Keratinocyte (primary cell): ENCODE measurements around the gene LCOR. TPM values are rescaled to one million over a fixed set of nuclear protein-coding genes. Genes with fewer than 3 reads are reported as not detected.

Source experiments
- DNase-seq: peaks from one replicate; pipeline ENCODE4 v3.0.0-alpha.2; 2011; ENCODE audit warnings: low read depth, missing footprints, low spot score
- FAIRE-seq: peaks from 2 replicates; lab custom pipeline; 2011; peaks lifted over from hg19 to GRCh38; lab: Jason Lieb, UNC
- H2AFZ ChIP-seq: 2 replicates; pipeline ENCODE4 v1.6.0; 2012; ENCODE audit warnings: low read length, control low read depth, inconsistent platforms; ENCODE audit not compliant: control insufficient read depth
- H3K27ac ChIP-seq: 2 replicates; pipeline ENCODE4 v1.5.1; 2011; ENCODE audit warnings: low read length; ENCODE audit not compliant: control insufficient read depth, insufficient read depth
- H3K27me3 ChIP-seq: 3 replicates; pipeline ENCODE4 v1.6.0; 2011; ENCODE audit warnings: low read length; ENCODE audit not compliant: control insufficient read depth, insufficient read depth; ENCODE audit errors: extremely low read depth
- H3K36me3 ChIP-seq, 2 experiments: 2 replicates in 1 of 2; 3 replicates in 1 of 2; pipeline ENCODE4 v1.5.1; 2011; ENCODE audit warnings: low read length in 2 of 2, mild to moderate bottlenecking in 1 of 2; ENCODE audit not compliant: control insufficient read depth in 2 of 2, insufficient read depth in 2 of 2; ENCODE audit errors: extremely low read depth in 1 of 2
- H3K4me1 ChIP-seq: 3 replicates; pipeline ENCODE4 v1.5.1; 2011; ENCODE audit warnings: low read length; ENCODE audit not compliant: control insufficient read depth, insufficient read depth; ENCODE audit errors: extremely low read depth
- H3K4me2 ChIP-seq: 3 replicates; pipeline ENCODE4 v1.6.0; 2011; ENCODE audit warnings: low read depth, low read length; ENCODE audit not compliant: control insufficient read depth, insufficient read depth; ENCODE audit errors: extremely low read depth
- H3K4me3 ChIP-seq, 3 experiments: fragments of 200-600 bp in 1 of 3; sonication (generic) in 1 of 3; 2 replicates in 2 of 3; 3 replicates in 1 of 3; pipeline ENCODE4 v1.5.1; 2011 to 2016; ENCODE audit warnings: low read length in 3 of 3, mild to moderate bottlenecking in 3 of 3, control low read depth in 2 of 3, inconsistent platforms in 1 of 3, low read depth in 1 of 3, mixed read lengths in 1 of 3, mixed run types in 1 of 3, moderate library complexity in 1 of 3; ENCODE audit not compliant: control insufficient read depth in 2 of 3, insufficient read depth in 2 of 3; ENCODE audit errors: extremely low read depth in 1 of 3
- H3K79me2 ChIP-seq: 2 replicates; pipeline ENCODE4 v1.6.0; 2012; ENCODE audit warnings: low read length; ENCODE audit not compliant: control insufficient read depth, insufficient read depth
- H3K9ac ChIP-seq: 3 replicates; pipeline ENCODE4 v1.6.0; 2011; ENCODE audit warnings: low read length; ENCODE audit not compliant: control insufficient read depth, insufficient read depth; ENCODE audit errors: extremely low read depth
- H3K9me1 ChIP-seq: 3 replicates; pipeline ENCODE4 v1.6.0; 2011; ENCODE audit warnings: low read length; ENCODE audit not compliant: control insufficient read depth, insufficient read depth; ENCODE audit errors: extremely low read depth
- H3K9me3 ChIP-seq: 2 replicates; pipeline ENCODE4 v1.5.1; 2012; ENCODE audit warnings: low read depth, low read length; ENCODE audit not compliant: control insufficient read depth
- H4K20me1 ChIP-seq: 3 replicates; pipeline ENCODE4 v1.6.0; 2011; ENCODE audit warnings: low read length; ENCODE audit not compliant: control insufficient read depth, insufficient read depth; ENCODE audit errors: extremely low read depth
- EZH2 ChIP-seq: IDR thresholded peaks from one replicate; pipeline ENCODE4 v1.6.1; 2012; ENCODE audit warnings: inconsistent platforms, mild to moderate bottlenecking, low read length, moderate library complexity
- dilution Hi-C: fragments of 300-500 bp; cut with MboI; formaldehyde crosslinking; loops from one replicate; pipeline ENCODE4 v1.7.0; 2020; ENCODE audit warnings: low sequenced_read_pairs; ENCODE audit not compliant: extremely low pct_ligation_motif_present
- polyA plus RNA-seq, 5 experiments: library from polyadenylated mRNA; depleted of rRNA in 3 of 5; stranded (reverse) in 3 of 5; stranded (forward) in 1 of 5; unstranded in 1 of 5; fragments of >200 nt; gene quantifications; 1 replicate in 1 of 5; 2 replicates in 3 of 5; 3 replicates in 1 of 5; pipeline versions ENCODE4 v1.2.1 to v1.2.3, GENCODE V29; 2011 to 2012; ENCODE audit warnings: missing spikeins in 2 of 5, low read depth in 1 of 5, low replicate concordance in 1 of 5
- TF ChIP-seq, protein P1 (sequence below), 3 experiments: IDR thresholded peaks in 1 of 3; conservative IDR thresholded peaks in 1 of 3; optimal IDR thresholded peaks in 1 of 3; 2 replicates in 2 of 3; 3 replicates in 1 of 3; pipeline versions ENCODE3 to v1.5.1; 2011; ENCODE audit warnings: low read length in 3 of 3, mild to moderate bottlenecking in 3 of 3, moderate library complexity in 2 of 3, control low read depth in 1 of 3, inconsistent platforms in 1 of 3; ENCODE audit not compliant: insufficient read depth in 2 of 3; ENCODE audit errors: extremely low read depth in 1 of 3

The LCOR gene
- polyA plus RNA-seq, 1 donor (not counting 4 experiments of a cell fraction or from before 2014, with no cell fraction given): 11.4 TPM

DNA sequence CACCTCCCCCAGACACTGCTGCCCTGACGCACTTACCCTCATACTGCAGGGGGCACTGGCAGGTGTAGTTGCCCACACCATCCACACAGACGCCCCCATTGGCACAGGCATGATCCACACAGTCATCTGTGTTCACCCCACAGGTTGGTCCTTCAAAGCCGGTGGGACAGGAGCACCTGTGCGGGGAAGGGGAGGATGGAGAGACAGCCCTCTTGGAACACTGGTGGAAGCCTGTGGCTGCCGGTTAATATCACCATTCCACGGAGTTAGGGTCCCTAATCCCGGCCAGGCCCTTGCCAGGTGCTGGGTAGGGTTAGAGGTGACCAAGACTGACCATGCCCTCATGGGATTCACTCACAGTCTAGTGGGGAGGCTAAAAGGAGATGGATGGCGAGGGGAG, 181.9 kb downstream of the LCOR start:
- Histone ChIP-seq H3K4me1 (no peaks in the 10 kb centered on the region), H4K20me1 (no peaks in the 10 kb centered on the region), H3K4me3 (no peak overlapping the region), H3K9ac (no peak overlapping the region), H3K4me2 (no peak overlapping the region), H3K36me3 (no peaks in the 10 kb centered on the region), H2AFZ (no peak overlapping the region), H3K79me2 (no peaks in the 10 kb centered on the region), H3K9me3 (no peaks in the 10 kb centered on the region), H3K9me1 (no peaks in the 10 kb centered on the region), H3K27me3 (no peaks in the 10 kb centered on the region), H3K27ac (no peak overlapping the region)
- dilution Hi-C loops: no loop called here
- TF ChIP-seq EZH2: no peak
- TF ChIP-seq, protein P1, sequence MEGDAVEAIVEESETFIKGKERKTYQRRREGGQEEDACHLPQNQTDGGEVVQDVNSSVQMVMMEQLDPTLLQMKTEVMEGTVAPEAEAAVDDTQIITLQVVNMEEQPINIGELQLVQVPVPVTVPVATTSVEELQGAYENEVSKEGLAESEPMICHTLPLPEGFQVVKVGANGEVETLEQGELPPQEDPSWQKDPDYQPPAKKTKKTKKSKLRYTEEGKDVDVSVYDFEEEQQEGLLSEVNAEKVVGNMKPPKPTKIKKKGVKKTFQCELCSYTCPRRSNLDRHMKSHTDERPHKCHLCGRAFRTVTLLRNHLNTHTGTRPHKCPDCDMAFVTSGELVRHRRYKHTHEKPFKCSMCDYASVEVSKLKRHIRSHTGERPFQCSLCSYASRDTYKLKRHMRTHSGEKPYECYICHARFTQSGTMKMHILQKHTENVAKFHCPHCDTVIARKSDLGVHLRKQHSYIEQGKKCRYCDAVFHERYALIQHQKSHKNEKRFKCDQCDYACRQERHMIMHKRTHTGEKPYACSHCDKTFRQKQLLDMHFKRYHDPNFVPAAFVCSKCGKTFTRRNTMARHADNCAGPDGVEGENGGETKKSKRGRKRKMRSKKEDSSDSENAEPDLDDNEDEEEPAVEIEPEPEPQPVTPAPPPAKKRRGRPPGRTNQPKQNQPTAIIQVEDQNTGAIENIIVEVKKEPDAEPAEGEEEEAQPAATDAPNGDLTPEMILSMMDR (optimal IDR thresholded peaks at IDR 0.05 in 1 of 3, IDR thresholded peaks at IDR 0.05 in 1 of 3, conservative IDR thresholded peaks at IDR 0.05 in 1 of 3; ENCODE audit: extremely low read depth in 1 of 3, insufficient read depth in 2 of 3, low read length in 3 of 3): no peak
- DNase-seq: no peak
- no peak for FAIRE-seq

DNA sequence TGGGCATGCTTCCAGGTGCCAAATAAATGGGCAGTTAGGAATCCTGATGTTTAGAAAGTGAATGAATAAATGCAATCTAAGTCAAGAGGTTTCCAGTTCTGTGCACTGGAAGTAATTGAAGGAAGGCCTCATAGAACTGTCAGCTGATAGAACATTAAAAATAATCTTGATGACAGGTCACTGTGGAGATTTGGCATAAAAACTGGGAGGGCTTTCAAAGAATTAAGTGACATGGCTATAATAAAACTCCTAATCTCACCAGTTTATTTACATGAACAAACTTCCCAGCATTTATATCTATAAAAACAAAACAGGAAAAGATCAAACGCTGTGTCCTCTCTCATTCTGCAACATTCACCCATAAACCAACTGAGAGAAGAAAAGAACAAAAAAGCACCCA, 183.1 kb downstream of the LCOR start:
- no peaks in the 10 kb centered on the region for H3K9me1 ChIP-seq
- H3K4me1 ChIP-seq: no peaks in the 10 kb centered on the region
- H3K27me3 ChIP-seq: peaks cover under 1% of the 10 kb centered on the region
- H3K9ac ChIP-seq: no peak overlapping the region
- no peak overlapping the region for H2AFZ ChIP-seq
- H4K20me1 ChIP-seq: no peaks in the 10 kb centered on the region
- H3K27ac ChIP-seq: no peak overlapping the region
- dilution Hi-C loops: no loop called here
- FAIRE-seq (no peak), DNase-seq (no peak)
- no peaks in the 10 kb centered on the region for H3K36me3 ChIP-seq
- H3K9me3 ChIP-seq: no peaks in the 10 kb centered on the region
- no peak overlapping the region for H3K4me2 ChIP-seq
- no peaks in the 10 kb centered on the region for H3K79me2 ChIP-seq
- no peak overlapping the region for H3K4me3 ChIP-seq
- TF ChIP-seq, protein P1 (optimal IDR thresholded peaks at IDR 0.05 in 1 of 3, IDR thresholded peaks at IDR 0.05 in 1 of 3, conservative IDR thresholded peaks at IDR 0.05 in 1 of 3; ENCODE audit: extremely low read depth in 1 of 3, insufficient read depth in 2 of 3, low read length in 3 of 3): no peak
- no peak for TF ChIP-seq EZH2
